Keratinocyte (primary cell): ENCODE results near the gene PIWIL4. TPM values are rescaled to one million over a fixed set of nuclear protein-coding genes. Genes with fewer than 3 reads are reported as not detected.

Experiments
- DNase-seq: peaks from one replicate; pipeline ENCODE4 v3.0.0-alpha.2; 2011; ENCODE audit warnings: low read depth, missing footprints, low spot score
- FAIRE-seq: peaks from 2 replicates; lab custom pipeline; 2011; peaks lifted over from hg19 to GRCh38; lab: Jason Lieb, UNC
- H2AFZ ChIP-seq: 2 replicates; pipeline ENCODE4 v1.6.0; 2012; ENCODE audit warnings: low read length, control low read depth, inconsistent platforms; ENCODE audit not compliant: control insufficient read depth
- H3K27ac ChIP-seq: 2 replicates; pipeline ENCODE4 v1.5.1; 2011; ENCODE audit warnings: low read length; ENCODE audit not compliant: control insufficient read depth, insufficient read depth
- H3K27me3 ChIP-seq: 3 replicates; pipeline ENCODE4 v1.6.0; 2011; ENCODE audit warnings: low read length; ENCODE audit not compliant: control insufficient read depth, insufficient read depth; ENCODE audit errors: extremely low read depth
- H3K36me3 ChIP-seq, 2 experiments: 2 replicates in 1 of 2; 3 replicates in 1 of 2; pipeline ENCODE4 v1.5.1; 2011; ENCODE audit warnings: low read length in 2 of 2, mild to moderate bottlenecking in 1 of 2; ENCODE audit not compliant: control insufficient read depth in 2 of 2, insufficient read depth in 2 of 2; ENCODE audit errors: extremely low read depth in 1 of 2
- H3K4me1 ChIP-seq: 3 replicates; pipeline ENCODE4 v1.5.1; 2011; ENCODE audit warnings: low read length; ENCODE audit not compliant: control insufficient read depth, insufficient read depth; ENCODE audit errors: extremely low read depth
- H3K4me2 ChIP-seq: 3 replicates; pipeline ENCODE4 v1.6.0; 2011; ENCODE audit warnings: low read depth, low read length; ENCODE audit not compliant: control insufficient read depth, insufficient read depth; ENCODE audit errors: extremely low read depth
- H3K4me3 ChIP-seq, 3 experiments: fragments of 200-600 bp in 1 of 3; sonication (generic) in 1 of 3; 2 replicates in 2 of 3; 3 replicates in 1 of 3; pipeline ENCODE4 v1.5.1; 2011 to 2016; ENCODE audit warnings: low read length in 3 of 3, mild to moderate bottlenecking in 3 of 3, control low read depth in 2 of 3, inconsistent platforms in 1 of 3, low read depth in 1 of 3, mixed read lengths in 1 of 3, mixed run types in 1 of 3, moderate library complexity in 1 of 3; ENCODE audit not compliant: control insufficient read depth in 2 of 3, insufficient read depth in 2 of 3; ENCODE audit errors: extremely low read depth in 1 of 3
- H3K79me2 ChIP-seq: 2 replicates; pipeline ENCODE4 v1.6.0; 2012; ENCODE audit warnings: low read length; ENCODE audit not compliant: control insufficient read depth, insufficient read depth
- H3K9ac ChIP-seq: 3 replicates; pipeline ENCODE4 v1.6.0; 2011; ENCODE audit warnings: low read length; ENCODE audit not compliant: control insufficient read depth, insufficient read depth; ENCODE audit errors: extremely low read depth
- H3K9me1 ChIP-seq: 3 replicates; pipeline ENCODE4 v1.6.0; 2011; ENCODE audit warnings: low read length; ENCODE audit not compliant: control insufficient read depth, insufficient read depth; ENCODE audit errors: extremely low read depth
- H3K9me3 ChIP-seq: 2 replicates; pipeline ENCODE4 v1.5.1; 2012; ENCODE audit warnings: low read depth, low read length; ENCODE audit not compliant: control insufficient read depth
- H4K20me1 ChIP-seq: 3 replicates; pipeline ENCODE4 v1.6.0; 2011; ENCODE audit warnings: low read length; ENCODE audit not compliant: control insufficient read depth, insufficient read depth; ENCODE audit errors: extremely low read depth
- EZH2 ChIP-seq: IDR thresholded peaks from one replicate; pipeline ENCODE4 v1.6.1; 2012; ENCODE audit warnings: inconsistent platforms, mild to moderate bottlenecking, low read length, moderate library complexity
- dilution Hi-C: fragments of 300-500 bp; cut with MboI; formaldehyde crosslinking; loops from one replicate; pipeline ENCODE4 v1.7.0; 2020; ENCODE audit warnings: low sequenced_read_pairs; ENCODE audit not compliant: extremely low pct_ligation_motif_present
- polyA plus RNA-seq, 5 experiments: library from polyadenylated mRNA; depleted of rRNA in 3 of 5; stranded (reverse) in 3 of 5; stranded (forward) in 1 of 5; unstranded in 1 of 5; fragments of >200 nt; gene quantifications; 1 replicate in 1 of 5; 2 replicates in 3 of 5; 3 replicates in 1 of 5; pipeline versions ENCODE4 v1.2.1 to v1.2.3, GENCODE V29; 2011 to 2012; ENCODE audit warnings: missing spikeins in 2 of 5, low read depth in 1 of 5, low replicate concordance in 1 of 5
- TF ChIP-seq, protein P1 (sequence below), 3 experiments: IDR thresholded peaks in 1 of 3; conservative IDR thresholded peaks in 1 of 3; optimal IDR thresholded peaks in 1 of 3; 2 replicates in 2 of 3; 3 replicates in 1 of 3; pipeline versions ENCODE3 to v1.5.1; 2011; ENCODE audit warnings: low read length in 3 of 3, mild to moderate bottlenecking in 3 of 3, moderate library complexity in 2 of 3, control low read depth in 1 of 3, inconsistent platforms in 1 of 3; ENCODE audit not compliant: insufficient read depth in 2 of 3; ENCODE audit errors: extremely low read depth in 1 of 3

The PIWIL4 gene
- polyA plus RNA-seq, 1 donor (not counting 4 experiments of a cell fraction or from before 2014, with no cell fraction given): 0.14 TPM

DNA sequence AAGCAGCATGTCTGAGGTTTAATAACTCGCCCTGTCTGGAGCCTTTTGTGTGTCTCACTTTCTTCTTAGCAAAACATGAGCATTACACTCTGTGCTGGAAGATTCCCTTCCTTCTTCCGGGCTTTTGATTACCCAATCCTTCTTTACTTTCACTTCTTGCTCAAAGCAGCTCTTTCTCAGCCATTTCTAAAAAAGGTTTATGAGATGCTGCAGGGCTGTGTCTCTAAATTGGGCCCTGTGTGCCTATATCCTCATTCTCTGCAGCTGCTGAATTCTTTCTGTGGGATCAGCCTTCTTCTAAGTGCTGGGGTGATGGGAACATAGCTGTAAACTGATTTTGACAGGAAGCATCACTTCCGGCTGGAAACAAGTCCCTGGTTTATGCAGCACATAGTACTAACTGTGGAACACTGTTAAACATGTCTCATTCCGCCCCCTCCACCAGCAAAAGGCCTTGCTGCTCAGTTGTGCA, 71.8 kb downstream of the PIWIL4 start:
- Histone ChIP-seq H3K27ac (no peak overlapping the region), H3K9me1 (no peaks in the 10 kb centered on the region), H3K79me2 (no peaks in the 10 kb centered on the region), H3K9me3 (no peaks in the 10 kb centered on the region), H3K4me2 (peak overlapping the region; percentile 55), H3K4me1 (peaks cover 17% of the 10 kb centered on the region), H3K36me3 (no peaks in the 10 kb centered on the region), H3K9ac (no peak overlapping the region), H2AFZ (peak overlapping the region; percentile 80), H3K4me3 (peak overlapping the region in 1 of 3 experiments; percentile 5), H3K27me3 (no peaks in the 10 kb centered on the region), H4K20me1 (no peaks in the 10 kb centered on the region)
- DNase-seq (no peak), FAIRE-seq (peak; percentile 41)
- TF ChIP-seq, protein P1, sequence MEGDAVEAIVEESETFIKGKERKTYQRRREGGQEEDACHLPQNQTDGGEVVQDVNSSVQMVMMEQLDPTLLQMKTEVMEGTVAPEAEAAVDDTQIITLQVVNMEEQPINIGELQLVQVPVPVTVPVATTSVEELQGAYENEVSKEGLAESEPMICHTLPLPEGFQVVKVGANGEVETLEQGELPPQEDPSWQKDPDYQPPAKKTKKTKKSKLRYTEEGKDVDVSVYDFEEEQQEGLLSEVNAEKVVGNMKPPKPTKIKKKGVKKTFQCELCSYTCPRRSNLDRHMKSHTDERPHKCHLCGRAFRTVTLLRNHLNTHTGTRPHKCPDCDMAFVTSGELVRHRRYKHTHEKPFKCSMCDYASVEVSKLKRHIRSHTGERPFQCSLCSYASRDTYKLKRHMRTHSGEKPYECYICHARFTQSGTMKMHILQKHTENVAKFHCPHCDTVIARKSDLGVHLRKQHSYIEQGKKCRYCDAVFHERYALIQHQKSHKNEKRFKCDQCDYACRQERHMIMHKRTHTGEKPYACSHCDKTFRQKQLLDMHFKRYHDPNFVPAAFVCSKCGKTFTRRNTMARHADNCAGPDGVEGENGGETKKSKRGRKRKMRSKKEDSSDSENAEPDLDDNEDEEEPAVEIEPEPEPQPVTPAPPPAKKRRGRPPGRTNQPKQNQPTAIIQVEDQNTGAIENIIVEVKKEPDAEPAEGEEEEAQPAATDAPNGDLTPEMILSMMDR (optimal IDR thresholded peaks at IDR 0.05 in 1 of 3, IDR thresholded peaks at IDR 0.05 in 1 of 3, conservative IDR thresholded peaks at IDR 0.05 in 1 of 3; ENCODE audit: extremely low read depth in 1 of 3, insufficient read depth in 2 of 3, low read length in 3 of 3): no peak
- TF ChIP-seq EZH2: no peak
- dilution Hi-C loops: no loop called here

DNA sequence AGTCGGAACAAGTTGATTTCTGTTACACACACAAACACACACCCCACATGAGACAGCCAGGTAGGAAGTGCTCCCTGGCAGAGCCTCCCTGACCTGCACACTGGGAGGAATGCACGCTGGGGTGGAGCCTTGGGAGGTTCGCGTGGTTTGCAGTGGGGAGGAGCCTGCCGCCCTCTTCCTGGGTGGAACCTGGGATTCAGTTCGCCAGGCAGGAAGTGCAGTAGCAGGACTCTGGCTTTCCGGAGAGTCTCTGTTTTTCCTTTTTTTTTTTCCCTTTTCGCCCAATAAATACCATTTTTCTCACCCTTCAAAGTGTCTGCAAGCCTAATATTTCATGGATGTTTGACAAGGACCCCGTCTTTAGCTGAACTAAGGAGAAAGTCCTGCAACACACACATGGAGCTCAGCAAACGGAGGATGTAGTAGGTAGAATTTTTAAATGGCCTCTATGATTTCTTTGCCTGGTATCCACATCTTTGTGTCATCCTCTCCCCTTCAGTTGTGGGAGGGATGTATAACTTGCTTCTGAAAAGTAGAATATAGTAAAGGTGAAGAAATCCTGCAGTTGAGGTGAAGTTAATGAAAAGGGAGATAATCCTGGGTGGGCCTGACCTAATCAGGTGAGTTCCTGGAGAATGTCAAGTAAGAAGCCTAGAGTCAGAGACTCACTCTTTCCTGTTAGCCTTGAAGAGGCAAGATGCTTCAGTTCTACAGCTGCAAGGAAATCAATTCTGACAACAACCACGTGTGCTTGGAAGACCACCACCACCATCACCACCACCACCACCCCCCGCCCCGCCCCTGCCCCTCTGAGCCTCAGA, 72.9 kb downstream of the PIWIL4 start:
- H4K20me1 ChIP-seq: no peaks in the 10 kb centered on the region
- no peak overlapping the region for H2AFZ ChIP-seq
- H3K4me3 ChIP-seq: no peak overlapping the region
- H3K36me3 ChIP-seq: no peaks in the 10 kb centered on the region
- dilution Hi-C loops: no loop called here
- no peak overlapping the region for H3K9ac ChIP-seq
- H3K4me1 ChIP-seq: peaks cover 17% of the 10 kb centered on the region
- peak overlapping the region; percentile 17 for H3K4me2 ChIP-seq
- H3K9me1 ChIP-seq: no peaks in the 10 kb centered on the region
- H3K9me3 ChIP-seq: no peaks in the 10 kb centered on the region
- no peak for FAIRE-seq
- H3K79me2 ChIP-seq: no peaks in the 10 kb centered on the region
- H3K27ac ChIP-seq: no peak overlapping the region
- no peaks in the 10 kb centered on the region for H3K27me3 ChIP-seq
- TF ChIP-seq, protein P1 (optimal IDR thresholded peaks at IDR 0.05 in 1 of 3, IDR thresholded peaks at IDR 0.05 in 1 of 3, conservative IDR thresholded peaks at IDR 0.05 in 1 of 3; ENCODE audit: extremely low read depth in 1 of 3, insufficient read depth in 2 of 3, low read length in 3 of 3): no peak
- no peak for TF ChIP-seq EZH2
- DNase-seq: no peak
